GM12865 (cell line): ENCODE data around the gene PSME4.

Source experiments
- DNase-seq: peaks from one replicate; pipeline ENCODE4 v3.0.0; 2010; ENCODE audit warnings: low read depth
- H3K4me3 ChIP-seq: 2 replicates; pipeline ENCODE4 v1.5.1; 2011; ENCODE audit warnings: mild to moderate bottlenecking, low read depth, low read length, control low read depth
- CTCF ChIP-seq: IDR thresholded peaks from 2 replicates; pipeline ENCODE4 v1.5.1; 2011; ENCODE audit warnings: low read length, control low read depth, low read depth, inconsistent platforms; ENCODE audit not compliant: insufficient read depth; ENCODE audit errors: missing control alignments

PSME4 gene

GRCh38 chr2:53821810-53822209 is 149.0 kb downstream of the PSME4 start:
- no peak for TF ChIP-seq CTCF
- H3K4me3 ChIP-seq = no peak overlapping the region
- no peak for DNase-seq

GRCh38 chr2:53820711-53821110 is 150.1 kb downstream of the PSME4 start:
- no peak for TF ChIP-seq CTCF
- no peak for DNase-seq
- H3K4me3 ChIP-seq = no peak overlapping the region

GRCh38 chr2:53820048-53820447 is 150.7 kb downstream of the PSME4 start:
- no peak for DNase-seq
- no peak overlapping the region for H3K4me3 ChIP-seq
- no peak for TF ChIP-seq CTCF

GRCh38 chr2:53819634-53820033 is 151.2 kb downstream of the PSME4 start:
- H3K4me3 ChIP-seq = no peak overlapping the region
- DNase-seq = no peak
- no peak for TF ChIP-seq CTCF

- H3K4me3 ChIP-seq = no peak overlapping the region
- no peak for DNase-seq
- TF ChIP-seq CTCF = no peak
Measured at GRCh38 chr2:53818854-53819435, 151.8 kb downstream of the PSME4 start.
